ENCODE results near the gene LDLRAD1. TPM values are rescaled to one million over a fixed set of nuclear protein-coding genes. Genes with fewer than 3 reads are reported as not detected.
"Not testable (repeated sequence)": the region's sequence is repeated elsewhere in the genome, so short reads cannot be mapped to it uniquely, and the experiment has no call there.

The LDLRAD1 gene
- total RNA-seq, 1 donor from 2014 or later = not detected

DNA sequence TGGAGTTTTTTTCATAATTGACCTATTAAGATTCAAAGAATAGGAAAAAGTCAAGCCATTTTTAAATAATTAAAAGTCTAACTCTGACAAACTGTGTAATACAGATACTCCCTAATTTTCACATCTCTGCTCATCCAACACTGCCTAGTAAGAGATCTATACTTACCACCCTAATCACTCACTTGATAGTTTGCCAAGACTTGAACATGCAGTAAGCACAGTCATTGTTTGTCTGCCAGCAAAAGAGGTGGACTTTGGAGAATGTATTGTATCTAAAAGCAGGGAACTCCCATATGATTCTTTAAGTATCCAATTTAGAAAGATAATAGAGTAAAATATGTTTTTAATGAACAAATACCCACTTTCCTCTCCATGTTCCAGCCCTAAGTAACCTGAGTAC is 19.5 kb upstream of the LDLRAD1 start:
- Histone ChIP-seq H3F3A (ENCODE audit: low read depth) (no peaks in the 10 kb centered on the region), H3K4me3 (no peak overlapping the region), H3K79me2 (ENCODE audit: low read depth) (no peaks in the 10 kb centered on the region), H3K4me1 (no peaks in the 10 kb centered on the region), H2AFZ (replicated peaks) (no peak overlapping the region), H4K20me1 (ENCODE audit: low read depth) (no peaks in the 10 kb centered on the region), H3K9ac (no peak overlapping the region), H3K27ac (no peak overlapping the region), H3K9me3 (ENCODE audit: low read depth) (no peaks in the 10 kb centered on the region), H3K4me2 (no peak overlapping the region), H3K27me3 (no peaks in the 10 kb centered on the region), H3K36me3 (no peaks in the 10 kb centered on the region)
- no peaks in the 10 kb centered on the region for H3K4me1 Mint-ChIP-seq
- no peaks in the 10 kb centered on the region for H3K27me3 Mint-ChIP-seq (ENCODE audit: insufficient read depth, low read depth)
- H3K36me3 Mint-ChIP-seq = peaks cover 8% of the 10 kb centered on the region
- no peak for DNase-seq (ENCODE audit: low spot score)
- H3K4me3 Mint-ChIP-seq = no peak overlapping the region
- H3K27ac Mint-ChIP-seq = no peak overlapping the region
- H3K9me3 Mint-ChIP-seq = no peaks in the 10 kb centered on the region
- no peak for TF ChIP-seq CTCF (IDR thresholded peaks at IDR 0.05)
- TF ChIP-seq EZH2phosphoT487 (IDR thresholded peaks at IDR 0.05) = no peak
- no peak for TF ChIP-seq EZH2 (IDR thresholded peaks at IDR 0.05)

- peaks cover 2% of the 10 kb centered on the region for H3K36me3 Mint-ChIP-seq
- H3K9me3 ChIP-seq (ENCODE audit: low read depth) = no peaks in the 10 kb centered on the region
- no peak overlapping the region for H3K4me2 ChIP-seq
- peaks cover 2% of the 10 kb centered on the region for H3K4me1 Mint-ChIP-seq
- TF ChIP-seq EZH2 (IDR thresholded peaks at IDR 0.05) = no peak
- TF ChIP-seq EZH2phosphoT487 (IDR thresholded peaks at IDR 0.05) = no peak
- H4K20me1 ChIP-seq (ENCODE audit: low read depth) = no peaks in the 10 kb centered on the region
- H3K79me2 ChIP-seq (ENCODE audit: low read depth) = no peaks in the 10 kb centered on the region
- no peaks in the 10 kb centered on the region for H3K27me3 ChIP-seq
- H3K4me1 ChIP-seq = no peaks in the 10 kb centered on the region
- no peak overlapping the region for H3K9ac ChIP-seq
- no peak overlapping the region for H3K4me3 Mint-ChIP-seq
- H3K36me3 ChIP-seq = peaks cover 11% of the 10 kb centered on the region
- no peak for DNase-seq (ENCODE audit: low spot score)
- H3K27me3 Mint-ChIP-seq (ENCODE audit: insufficient read depth, low read depth) = no peaks in the 10 kb centered on the region
- no peak overlapping the region for H3K4me3 ChIP-seq
- no peak overlapping the region for H3K27ac ChIP-seq
- H2AFZ ChIP-seq (replicated peaks) = no peak overlapping the region
- H3K9me3 Mint-ChIP-seq = peaks cover 2% of the 10 kb centered on the region
- H3F3A ChIP-seq (ENCODE audit: low read depth) = no peaks in the 10 kb centered on the region
- no peak overlapping the region for H3K27ac Mint-ChIP-seq
Measured at GRCh38 chr1:54028306-54029251, 10.6 kb upstream of the LDLRAD1 start.

- no peak overlapping the region for H3K4me2 ChIP-seq
- Mint-ChIP-seq H3K4me1 (peaks cover 2% of the 10 kb centered on the region), H3K9me3 (peaks cover 2% of the 10 kb centered on the region), H3K27ac (peak overlapping the region; percentile 17), H3K36me3 (peaks cover 2% of the 10 kb centered on the region), H3K4me3 (no peak overlapping the region), H3K27me3 (ENCODE audit: insufficient read depth, low read depth) (no peaks in the 10 kb centered on the region)
- no peak overlapping the region for H3K9ac ChIP-seq
- H3K9me3 ChIP-seq (ENCODE audit: low read depth) = no peaks in the 10 kb centered on the region
- H3K27ac ChIP-seq = no peak overlapping the region
- H3F3A ChIP-seq (ENCODE audit: low read depth) = no peaks in the 10 kb centered on the region
- TF ChIP-seq EZH2 (IDR thresholded peaks at IDR 0.05) = no peak
- TF ChIP-seq CTCF (IDR thresholded peaks at IDR 0.05) = no peak
- no peak for TF ChIP-seq EZH2phosphoT487 (IDR thresholded peaks at IDR 0.05)
- no peaks in the 10 kb centered on the region for H3K4me1 ChIP-seq
- no peak overlapping the region for H2AFZ ChIP-seq (replicated peaks)
- H3K4me3 ChIP-seq = no peak overlapping the region
- H4K20me1 ChIP-seq (ENCODE audit: low read depth) = no peaks in the 10 kb centered on the region
- DNase-seq (ENCODE audit: low spot score) = no peak
- no peaks in the 10 kb centered on the region for H3K27me3 ChIP-seq
- H3K36me3 ChIP-seq = peaks cover 11% of the 10 kb centered on the region
- H3K79me2 ChIP-seq (ENCODE audit: low read depth) = no peaks in the 10 kb centered on the region
Measured at GRCh38 chr1:54027848-54028247, 9.9 kb upstream of the LDLRAD1 start.

DNA sequence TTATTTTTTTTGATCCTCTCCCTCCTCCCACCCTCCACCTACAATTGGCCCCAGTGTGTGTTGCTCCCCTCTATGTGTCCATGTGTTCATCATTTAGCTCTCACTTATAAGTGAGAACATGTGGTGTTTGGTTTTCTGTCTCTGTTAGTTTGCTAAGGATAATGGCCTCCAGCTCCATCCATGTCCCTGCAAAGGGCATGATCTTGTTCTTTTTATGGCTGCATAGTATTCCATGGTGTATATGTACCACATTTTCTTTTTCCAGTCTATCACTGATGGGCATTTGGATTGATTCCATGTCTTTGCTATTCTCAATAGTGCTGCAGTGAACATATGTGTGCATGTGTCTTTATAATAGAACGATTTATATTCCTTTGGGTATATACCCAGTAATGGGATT is 6.8 kb upstream of the LDLRAD1 start:
- not testable (repeated sequence) for H3K9ac ChIP-seq; H4K20me1 ChIP-seq (ENCODE audit: low read depth); H3K4me2 ChIP-seq; H3K4me1 ChIP-seq; H3K79me2 ChIP-seq (ENCODE audit: low read depth); H3K4me3 ChIP-seq; H3K36me3 Mint-ChIP-seq; DNase-seq (ENCODE audit: low spot score); H3K9me3 Mint-ChIP-seq; H2AFZ ChIP-seq (replicated peaks); H3K4me1 Mint-ChIP-seq; H3K36me3 ChIP-seq; H3K27me3 Mint-ChIP-seq (ENCODE audit: insufficient read depth, low read depth); H3K9me3 ChIP-seq (ENCODE audit: low read depth); H3F3A ChIP-seq (ENCODE audit: low read depth); H3K27ac ChIP-seq; H3K27me3 ChIP-seq; H3K27ac Mint-ChIP-seq; H3K4me3 Mint-ChIP-seq

Measured in neural progenitor cell (in vitro differentiated cells).